DOHH2 (cell line): Measurements from ENCODE around the gene GPRC5C.

Experiments used
- H3F3A ChIP-seq: fragments of 200-600 bp; sonication (generic), shearing (Covaris generic); 2 replicates; pipeline ENCODE4 v1.6.0; 2016; ENCODE audit warnings: antibody characterized with exemption, mild to moderate bottlenecking; ENCODE audit not compliant: control insufficient read depth, insufficient read depth
- H3K27ac ChIP-seq: fragments of 200-600 bp; sonication (generic); 2 replicates; pipeline ENCODE4 v1.5.1; 2014; ENCODE audit warnings: low read depth, mild to moderate bottlenecking, low read length, moderate library complexity
- H3K27me3 ChIP-seq: fragments of 200-600 bp; sonication (generic); 2 replicates; pipeline ENCODE4 v1.6.1; 2014; ENCODE audit warnings: mild to moderate bottlenecking, low read length, mixed read lengths; ENCODE audit not compliant: control insufficient read depth
- H3K36me3 ChIP-seq: fragments of 200-600 bp; sonication (generic); 2 replicates; pipeline ENCODE4 v1.6.1; 2014; ENCODE audit warnings: mild to moderate bottlenecking, low read length, moderate library complexity, mixed read lengths; ENCODE audit not compliant: control insufficient read depth
- H3K4me1 ChIP-seq: fragments of 200-600 bp; sonication (generic); 2 replicates; pipeline ENCODE4 v1.6.1; 2014; ENCODE audit warnings: mild to moderate bottlenecking, low read length, mixed read lengths; ENCODE audit not compliant: control insufficient read depth
- H3K4me2 ChIP-seq: fragments of 200-600 bp; sonication (generic); 2 replicates; pipeline ENCODE4 v1.6.0; 2014; ENCODE audit warnings: mild to moderate bottlenecking, low read length, moderate library complexity
- H3K4me3 ChIP-seq: fragments of 200-600 bp; sonication (generic); 2 replicates; pipeline ENCODE4 v1.5.1; 2014; ENCODE audit warnings: mild to moderate bottlenecking, low read length, mixed read lengths
- H3K79me2 ChIP-seq: fragments of 200-600 bp; sonication (generic); 2 replicates; pipeline ENCODE4 v1.6.1; 2014; ENCODE audit warnings: mild to moderate bottlenecking, low read length, mixed read lengths; ENCODE audit not compliant: control insufficient read depth
- H3K9me2 ChIP-seq: fragments of 200-600 bp; sonication (generic); replicated peaks from 2 replicates; pipeline ENCODE4 v1.6.1; 2014; ENCODE audit warnings: mild to moderate bottlenecking, low read length, mixed read lengths; ENCODE audit not compliant: control insufficient read depth
- H3K9me3 ChIP-seq: fragments of 200-600 bp; sonication (generic); 2 replicates; pipeline ENCODE4 v1.6.1; 2014; ENCODE audit warnings: antibody characterized with exemption, low read length, mixed read lengths; ENCODE audit not compliant: control insufficient read depth, insufficient read depth
- H4K20me1 ChIP-seq: fragments of 200-600 bp; sonication (generic); 2 replicates; pipeline ENCODE4 v1.6.0; 2014; ENCODE audit warnings: low read depth, mild to moderate bottlenecking, antibody characterized with exemption, low read length, moderate library complexity; ENCODE audit not compliant: control insufficient read depth, insufficient read depth
- CTCF ChIP-seq: fragments of 200-600 bp; sonication (generic); IDR thresholded peaks from one replicate; pipeline ENCODE4 v1.5.1; 2014; ENCODE audit warnings: antibody characterized with exemption, mild to moderate bottlenecking, low read depth, low read length; ENCODE audit not compliant: poor library complexity, severe bottlenecking
- EZH2phosphoT487 ChIP-seq: fragments of 200-600 bp; sonication (generic); IDR thresholded peaks from 2 replicates; pipeline ENCODE4 v1.6.1; 2017; ENCODE audit warnings: borderline replicate concordance, mild to moderate bottlenecking, antibody characterized with exemption, low read length, moderate library complexity, mixed read lengths

The GPRC5C gene

GRCh38 chr17:74450231-74450630 lies 18.3 kb downstream of the GPRC5C start:
- TF ChIP-seq CTCF (no peak), EZH2phosphoT487 (no peak)

GRCh38 chr17:74450925-74451403 lies 19.1 kb downstream of the GPRC5C start:
- H3K4me3 ChIP-seq, result no peak overlapping the region
- no peak for TF ChIP-seq CTCF
- no peak for TF ChIP-seq EZH2phosphoT487
- H3K9me2 ChIP-seq, result no peaks in the 10 kb centered on the region
- no peaks in the 10 kb centered on the region for H3K27me3 ChIP-seq
- no peaks in the 10 kb centered on the region for H3K9me3 ChIP-seq
- H3K27ac ChIP-seq, result no peak overlapping the region
- no peaks in the 10 kb centered on the region for H3K36me3 ChIP-seq
- no peak overlapping the region for H3K4me2 ChIP-seq
- H3K4me1 ChIP-seq, result no peaks in the 10 kb centered on the region; the same call in 1 of the 2 replicates
- no peaks in the 10 kb centered on the region for H3F3A ChIP-seq
- H4K20me1 ChIP-seq, result no peaks in the 10 kb centered on the region
- no peaks in the 10 kb centered on the region for H3K79me2 ChIP-seq

More at GRCh38 chr17:74450231-74450630, 18.3 kb downstream of the GPRC5C start:
- no peaks in the 10 kb centered on the region for H3K27me3 ChIP-seq
- H3K79me2 ChIP-seq, result no peaks in the 10 kb centered on the region
- no peaks in the 10 kb centered on the region for H3K9me2 ChIP-seq
- no peaks in the 10 kb centered on the region for H4K20me1 ChIP-seq
- no peak overlapping the region for H3K4me3 ChIP-seq
- H3F3A ChIP-seq, result no peaks in the 10 kb centered on the region
- H3K4me2 ChIP-seq, result no peak overlapping the region
- no peaks in the 10 kb centered on the region; the same call in 1 of the 2 replicates for H3K4me1 ChIP-seq
- H3K9me3 ChIP-seq, result no peaks in the 10 kb centered on the region
- no peaks in the 10 kb centered on the region for H3K36me3 ChIP-seq
- H3K27ac ChIP-seq, result no peak overlapping the region

DNA sequence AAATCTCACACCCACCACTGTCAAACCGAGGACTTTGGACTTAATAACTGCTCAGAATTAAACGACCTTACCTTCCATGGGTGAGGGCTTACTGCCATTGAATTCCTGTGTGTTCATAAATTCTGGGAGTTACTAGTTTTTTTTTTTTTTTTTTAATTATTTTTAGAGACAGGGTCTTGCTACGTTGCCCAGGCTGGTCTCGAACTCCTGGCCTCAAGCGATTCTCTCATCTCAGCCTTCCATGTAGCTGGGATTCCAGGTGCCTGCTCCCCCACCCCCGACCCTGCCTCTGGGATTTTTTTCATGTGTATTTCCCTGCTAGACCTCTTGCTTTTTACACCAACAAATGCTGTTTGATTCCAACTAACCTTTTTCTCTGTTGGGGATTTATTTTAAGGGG lies 19.7 kb downstream of the GPRC5C start:
- Histone ChIP-seq H3K4me2 (no peak overlapping the region), H3K4me1 (no peaks in the 10 kb centered on the region; the same call in 1 of the 2 replicates), H3K27me3 (no peaks in the 10 kb centered on the region), H3F3A (no peaks in the 10 kb centered on the region), H3K9me2 (no peaks in the 10 kb centered on the region), H3K79me2 (no peaks in the 10 kb centered on the region), H3K4me3 (no peak overlapping the region), H3K36me3 (no peaks in the 10 kb centered on the region), H3K9me3 (no peaks in the 10 kb centered on the region), H3K27ac (no peak overlapping the region), H4K20me1 (no peaks in the 10 kb centered on the region)
- no peak for TF ChIP-seq EZH2phosphoT487
- no peak for TF ChIP-seq CTCF
